Right renal pelvis (tissue), 4 donors: ENCODE data around the gene KCNN1. TPM values are rescaled to one million over a fixed set of nuclear protein-coding genes. Genes with fewer than 3 reads are reported as not detected.
"Not testable (repeated sequence)": the region's sequence is repeated elsewhere in the genome, so short reads cannot be mapped to it uniquely, and the experiment has no call there.

ENCODE experiments used
- DNase-seq, 4 donors: peaks; one replicate each; pipeline ENCODE4 v3.0.0-alpha.2; 2013; ENCODE audit warnings: low read depth in 4 of 4, low spot score in 3 of 4, missing footprints in 1 of 4
- polyA plus RNA-seq, 4 donors: library from polyadenylated mRNA; unstranded; fragments of 120-200 nt; gene quantifications; one replicate each; pipeline ENCODE4 v1.2.1, GENCODE V29; 2013; ENCODE audit not compliant: insufficient read length in 4 of 4

The KCNN1 gene
- polyA plus RNA-seq, 4 donors: 4.4 to 7.3 (median 4.9) TPM

GRCh38 chr19:17999684-18000479 lies 33.0 kb downstream of the KCNN1 start:
- no peak for DNase-seq

- no peak for DNase-seq
These were observed 33.6 kb downstream of the KCNN1 start for GRCh38 chr19:18000480-18000914.

GRCh38 chr19:18000915-18001776 lies 34.2 kb downstream of the KCNN1 start:
- peak in 2 of 4 donors; percentile 48 to 51 for DNase-seq

- no peak for DNase-seq
These were observed 35.0 kb downstream of the KCNN1 start for GRCh38 chr19:18001777-18002345.

GRCh38 chr19:18002347-18002850 lies 35.5 kb downstream of the KCNN1 start:
- DNase-seq: no peak

GRCh38 chr19:18005750-18006149 lies 38.8 kb downstream of the KCNN1 start:
- DNase-seq: not testable (repeated sequence)

- DNase-seq: peak in 1 of 4 donors; percentile 83
These were observed 40.4 kb downstream of the KCNN1 start for GRCh38 chr19:18007044-18007916.

GRCh38 chr19:18007917-18008673 lies 41.2 kb downstream of the KCNN1 start, which contains the start of gene ARRDC2:
Gene ARRDC2, plus strand, starts transcription at chr19:18008170. Its CDS starts 141 bp downstream, at chr19:18008311.
- peak; percentile 83 to 87 (median 86) for DNase-seq

- no peak for DNase-seq
These were observed 41.9 kb downstream of the KCNN1 start for GRCh38 chr19:18008814-18009213.

- DNase-seq: no peak
These were observed 42.6 kb downstream of the KCNN1 start for GRCh38 chr19:18009412-18010066.

- DNase-seq: no peak
These were observed 43.2 kb downstream of the KCNN1 start for GRCh38 chr19:18010149-18010548.

GRCh38 chr19:18013210-18014111 lies 46.6 kb downstream of the KCNN1 start:
- no peak for DNase-seq

GRCh38 chr19:18014197-18014596 lies 47.3 kb downstream of the KCNN1 start:
- DNase-seq: no peak

- no peak for DNase-seq
These were observed 49.5 kb downstream of the KCNN1 start for GRCh38 chr19:18016209-18016910.

GRCh38 chr19:18017275-18018083 lies 50.6 kb downstream of the KCNN1 start:
- no peak for DNase-seq
